Kidney (tissue), 14 donors: ENCODE measurements around the gene KRT10. TPM values are rescaled to one million over a fixed set of nuclear protein-coding genes. Genes with fewer than 3 reads are reported as not detected.

ENCODE experiments used
- DNase-seq, 5 donors: peaks; one replicate each; pipeline ENCODE4 v3.0.0-alpha.2; 2013 to 2020
- FAIRE-seq: peaks from 2 replicates; lab custom pipeline; 2012; peaks lifted over from hg19 to GRCh38; lab: Jason Lieb, UNC
- H3K27ac ChIP-seq, 2 donors: one replicate each; pipeline ENCODE4 v1.7.0; 2013; ENCODE audit warnings: low read depth in 2 of 2, low read length in 2 of 2, inconsistent platforms in 1 of 2
- H3K27me3 ChIP-seq: one replicate; pipeline ENCODE4 v1.7.1; 2013; ENCODE audit warnings: low read length, inconsistent platforms; ENCODE audit not compliant: control insufficient read depth, insufficient read depth
- H3K36me3 ChIP-seq, 3 donors: one replicate each; pipeline versions ENCODE4 v1.7.0 to v1.7.1; 2013; ENCODE audit warnings: low read length in 3 of 3, control low read depth in 1 of 3, inconsistent platforms in 1 of 3; ENCODE audit not compliant: insufficient read depth in 3 of 3, control insufficient read depth in 2 of 3
- H3K4me1 ChIP-seq, 3 donors: one replicate each; pipeline versions ENCODE4 v1.7.0 to v1.7.1; 2013; ENCODE audit warnings: low read length in 3 of 3, inconsistent platforms in 1 of 3, low read depth in 1 of 3; ENCODE audit not compliant: control insufficient read depth in 2 of 3, insufficient read depth in 2 of 3
- H3K4me3 ChIP-seq, 3 donors: one replicate each; pipeline versions ENCODE4 v1.7.0 to v1.8.1; 2013; ENCODE audit warnings: low read length in 3 of 3, control low read depth in 1 of 3, inconsistent platforms in 1 of 3
- H3K9ac ChIP-seq, 3 donors: one replicate each; pipeline versions ENCODE4 v1.7.0 to v1.7.1; 2013; ENCODE audit warnings: low read length in 3 of 3, control low read depth in 1 of 3, inconsistent platforms in 1 of 3
- H3K9me3 ChIP-seq, 3 donors: one replicate each; pipeline versions ENCODE4 v1.7.0 to v1.7.1; 2013; ENCODE audit warnings: low read length in 3 of 3, control low read depth in 1 of 3, inconsistent platforms in 1 of 3; ENCODE audit not compliant: control insufficient read depth in 2 of 3, insufficient read depth in 1 of 3
- CTCF ChIP-seq: IDR thresholded peaks from 3 replicates; pipeline ENCODE4 v1.5.1; 2012; ENCODE audit warnings: mild to moderate bottlenecking, moderate library complexity, borderline replicate concordance; ENCODE audit not compliant: insufficient read depth; ENCODE audit errors: extremely low read depth
- intact Hi-C: fragments of 100-400 bp; cut with DNase I; formaldehyde crosslinking; loops from one replicate; pipeline ENCODE4 v1.11.1; 2022
- polyA plus RNA-seq: library from polyadenylated mRNA; stranded (reverse); fragments of 350-450 nt; fragmentation: Illumina TruSeq; extraction: RNeasy Lipid Tissue Mini Kit (QIAGEN cat#74804); gene quantifications from one replicate; pipeline ENCODE4 v1.2.3, GENCODE V29; 2014; ENCODE audit warnings: low read depth, low replicate concordance; ENCODE audit not compliant: insufficient read depth
- total RNA-seq: library from RNA; stranded (reverse); fragmentation: NEBNext Ultra II Directional; extraction: Animal tissue kit (Norgen Biotek cat#: 25700); gene quantifications from one replicate; pipeline ENCODE4 v1.2.1, GENCODE V29; 2021
- donor health status: control.
- donor health status: control.
- donor health status: control.
- donor health status: control.
- donor health status: control.
- donor health status: DM: yes; HTN: yes; CAD: no.
- donor health status: Normal renal cell carcinoma (clear cell type).

KRT10 gene
- total and polyA plus RNA-seq, 2 donors from 2014 or later, result 47.9 to 50.9 TPM

- H3K4me1 ChIP-seq, result no peaks in the 10 kb centered on the region
- no peak for DNase-seq
- no peak overlapping the region for H3K27ac ChIP-seq
- H3K9ac ChIP-seq, result no peak overlapping the region
- H3K4me3 ChIP-seq, result no peak overlapping the region
- intact Hi-C loops, result no loop called here
- no peak for FAIRE-seq
- no peaks in the 10 kb centered on the region for H3K9me3 ChIP-seq
- peaks cover 22% of the 10 kb centered on the region for H3K27me3 ChIP-seq
- no peaks in the 10 kb centered on the region for H3K36me3 ChIP-seq
- TF ChIP-seq CTCF, result no peak
These were observed 12.5 kb downstream of the KRT10 start for GRCh38 chr17:40809721-40810421.

GRCh38 chr17:40806131-40806530 lies 16.3 kb downstream of the KRT10 start:
- no peak overlapping the region for H3K9ac ChIP-seq
- H3K27ac ChIP-seq, result no peak overlapping the region
- H3K36me3 ChIP-seq, result no peaks in the 10 kb centered on the region
- DNase-seq (no peak), FAIRE-seq (no peak)
- H3K27me3 ChIP-seq, result peaks cover 18% of the 10 kb centered on the region
- H3K4me1 ChIP-seq, result peaks cover 0 to 3% (median 0%) of the 10 kb centered on the region in 3 donors
- H3K4me3 ChIP-seq, result no peak overlapping the region
- H3K9me3 ChIP-seq, result no peaks in the 10 kb centered on the region
- intact Hi-C loops, result no loop called here
- no peak for TF ChIP-seq CTCF

- H3K27me3 ChIP-seq, result peaks cover 5% of the 10 kb centered on the region
These were observed 18.8 kb downstream of the KRT10 start for GRCh38 chr17:40803617-40804082.

More at GRCh38 chr17:40803617-40804082, 18.8 kb downstream of the KRT10 start:
- DNase-seq (peak; percentile 82 to 88 (median 83)), FAIRE-seq (no peak)
- Histone ChIP-seq H3K9ac (no peak overlapping the region), H3K9me3 (no peaks in the 10 kb centered on the region), H3K27ac (no peak overlapping the region), H3K4me1 (peaks cover 0 to 3% (median 0%) of the 10 kb centered on the region in 3 donors), H3K4me3 (no peak overlapping the region), H3K36me3 (no peaks in the 10 kb centered on the region)
- intact Hi-C loops, result no loop called here
- TF ChIP-seq CTCF, result peak; percentile 71
